ENCODE results near the gene BMP2.

The BMP2 gene

GRCh38 chr20:6739406-6739805, 28.1 kb upstream of the BMP2 start:
- H3K4me1 ChIP-seq (ENCODE audit: control insufficient read depth in 2 of 2, insufficient read depth in 2 of 2, low read length in 2 of 2) = peaks cover 3 to 4% of the 10 kb centered on the region in 2 donors
- H3K9me3 ChIP-seq (ENCODE audit: control insufficient read depth in 2 of 2, low read length in 2 of 2) = no peaks in the 10 kb centered on the region
- H3K27ac ChIP-seq (ENCODE audit: low read depth in 2 of 2, low read length in 2 of 2) = no peak overlapping the region
- no peaks in the 10 kb centered on the region for H3K27me3 ChIP-seq (ENCODE audit: control insufficient read depth in 2 of 2, insufficient read depth in 2 of 2, low read length in 2 of 2)
- no peak overlapping the region for H3K4me3 ChIP-seq (ENCODE audit: low read length in 2 of 2)
- no peaks in the 10 kb centered on the region for H3K36me3 ChIP-seq (ENCODE audit: control insufficient read depth in 2 of 2, insufficient read depth in 2 of 2, low read length in 2 of 2)
- H3K9ac ChIP-seq (ENCODE audit: low read depth in 1 of 2, low read length in 2 of 2) = no peak overlapping the region

GRCh38 chr20:6740096-6740495, 27.4 kb upstream of the BMP2 start:
- Histone ChIP-seq H3K9ac (ENCODE audit: low read depth in 1 of 2, low read length in 2 of 2) (no peak overlapping the region), H3K27ac (ENCODE audit: low read depth in 2 of 2, low read length in 2 of 2) (no peak overlapping the region), H3K9me3 (ENCODE audit: control insufficient read depth in 2 of 2, low read length in 2 of 2) (no peaks in the 10 kb centered on the region), H3K4me3 (ENCODE audit: low read length in 2 of 2) (no peak overlapping the region), H3K27me3 (ENCODE audit: control insufficient read depth in 2 of 2, insufficient read depth in 2 of 2, low read length in 2 of 2) (no peaks in the 10 kb centered on the region), H3K36me3 (ENCODE audit: control insufficient read depth in 2 of 2, insufficient read depth in 2 of 2, low read length in 2 of 2) (no peaks in the 10 kb centered on the region), H3K4me1 (ENCODE audit: control insufficient read depth in 2 of 2, insufficient read depth in 2 of 2, low read length in 2 of 2) (peaks cover 3 to 4% of the 10 kb centered on the region in 2 donors)

GRCh38 chr20:6744180-6744579, 23.3 kb upstream of the BMP2 start:
- Histone ChIP-seq H3K4me3 (ENCODE audit: low read length in 2 of 2) (no peak overlapping the region), H3K36me3 (ENCODE audit: control insufficient read depth in 2 of 2, insufficient read depth in 2 of 2, low read length in 2 of 2) (no peaks in the 10 kb centered on the region), H3K9me3 (ENCODE audit: control insufficient read depth in 2 of 2, low read length in 2 of 2) (peaks cover 0 to 2% of the 10 kb centered on the region in 2 donors), H3K27ac (ENCODE audit: low read depth in 2 of 2, low read length in 2 of 2) (no peak overlapping the region), H3K27me3 (ENCODE audit: control insufficient read depth in 2 of 2, insufficient read depth in 2 of 2, low read length in 2 of 2) (no peaks in the 10 kb centered on the region), H3K4me1 (ENCODE audit: control insufficient read depth in 2 of 2, insufficient read depth in 2 of 2, low read length in 2 of 2) (no peaks in the 10 kb centered on the region), H3K9ac (ENCODE audit: low read depth in 1 of 2, low read length in 2 of 2) (no peak overlapping the region)

GRCh38 chr20:6744805-6745204, 22.7 kb upstream of the BMP2 start:
- no peaks in the 10 kb centered on the region for H3K27me3 ChIP-seq (ENCODE audit: control insufficient read depth in 2 of 2, insufficient read depth in 2 of 2, low read length in 2 of 2)
- H3K9ac ChIP-seq (ENCODE audit: low read depth in 1 of 2, low read length in 2 of 2) = no peak overlapping the region

GRCh38 chr20:6746901-6747609, 20.4 kb upstream of the BMP2 start:
- no peaks in the 10 kb centered on the region for H3K27me3 ChIP-seq (ENCODE audit: control insufficient read depth in 2 of 2, insufficient read depth in 2 of 2, low read length in 2 of 2)
- H3K4me1 ChIP-seq (ENCODE audit: control insufficient read depth in 2 of 2, insufficient read depth in 2 of 2, low read length in 2 of 2) = no peaks in the 10 kb centered on the region
- H3K9me3 ChIP-seq (ENCODE audit: control insufficient read depth in 2 of 2, low read length in 2 of 2) = peaks cover 0 to 2% of the 10 kb centered on the region in 2 donors
- H3K9ac ChIP-seq (ENCODE audit: low read depth in 1 of 2, low read length in 2 of 2) = no peak overlapping the region
- H3K36me3 ChIP-seq (ENCODE audit: control insufficient read depth in 2 of 2, insufficient read depth in 2 of 2, low read length in 2 of 2) = no peaks in the 10 kb centered on the region
- no peak overlapping the region for H3K4me3 ChIP-seq (ENCODE audit: low read length in 2 of 2)
- H3K27ac ChIP-seq (ENCODE audit: low read depth in 2 of 2, low read length in 2 of 2) = no peak overlapping the region

More at GRCh38 chr20:6744805-6745204, 22.7 kb upstream of the BMP2 start:
- Histone ChIP-seq H3K27ac (ENCODE audit: low read depth in 2 of 2, low read length in 2 of 2) (no peak overlapping the region), H3K9me3 (ENCODE audit: control insufficient read depth in 2 of 2, low read length in 2 of 2) (peaks cover 0 to 2% of the 10 kb centered on the region in 2 donors), H3K4me1 (ENCODE audit: control insufficient read depth in 2 of 2, insufficient read depth in 2 of 2, low read length in 2 of 2) (no peaks in the 10 kb centered on the region), H3K4me3 (ENCODE audit: low read length in 2 of 2) (no peak overlapping the region), H3K36me3 (ENCODE audit: control insufficient read depth in 2 of 2, insufficient read depth in 2 of 2, low read length in 2 of 2) (no peaks in the 10 kb centered on the region)

GRCh38 chr20:6750438-6750837, 17.0 kb upstream of the BMP2 start:
- Histone ChIP-seq H3K4me3 (ENCODE audit: low read length in 2 of 2) (no peak overlapping the region), H3K36me3 (ENCODE audit: control insufficient read depth in 2 of 2, insufficient read depth in 2 of 2, low read length in 2 of 2) (no peaks in the 10 kb centered on the region), H3K9ac (ENCODE audit: low read depth in 1 of 2, low read length in 2 of 2) (no peak overlapping the region), H3K9me3 (ENCODE audit: control insufficient read depth in 2 of 2, low read length in 2 of 2) (peaks cover 0 to 2% of the 10 kb centered on the region in 2 donors), H3K27me3 (ENCODE audit: control insufficient read depth in 2 of 2, insufficient read depth in 2 of 2, low read length in 2 of 2) (no peaks in the 10 kb centered on the region), H3K4me1 (ENCODE audit: control insufficient read depth in 2 of 2, insufficient read depth in 2 of 2, low read length in 2 of 2) (no peaks in the 10 kb centered on the region), H3K27ac (ENCODE audit: low read depth in 2 of 2, low read length in 2 of 2) (no peak overlapping the region)

- H3K4me3 ChIP-seq (ENCODE audit: low read length in 2 of 2) = no peak overlapping the region
- H3K9ac ChIP-seq (ENCODE audit: low read depth in 1 of 2, low read length in 2 of 2) = no peak overlapping the region
- no peaks in the 10 kb centered on the region for H3K4me1 ChIP-seq (ENCODE audit: control insufficient read depth in 2 of 2, insufficient read depth in 2 of 2, low read length in 2 of 2)
Observed at GRCh38 chr20:6756693-6757595, 10.5 kb upstream of the BMP2 start.

GRCh38 chr20:6764619-6765018, 2.9 kb upstream of the BMP2 start:
- Histone ChIP-seq H3K9me3 (ENCODE audit: control insufficient read depth in 2 of 2, low read length in 2 of 2) (no peaks in the 10 kb centered on the region), H3K9ac (ENCODE audit: low read depth in 1 of 2, low read length in 2 of 2) (no peak overlapping the region), H3K36me3 (ENCODE audit: control insufficient read depth in 2 of 2, insufficient read depth in 2 of 2, low read length in 2 of 2) (no peaks in the 10 kb centered on the region), H3K27me3 (ENCODE audit: control insufficient read depth in 2 of 2, insufficient read depth in 2 of 2, low read length in 2 of 2) (peaks cover 0 to 2% of the 10 kb centered on the region in 2 donors), H3K4me1 (ENCODE audit: control insufficient read depth in 2 of 2, insufficient read depth in 2 of 2, low read length in 2 of 2) (peaks cover 7 to 9% of the 10 kb centered on the region in 2 donors), H3K4me3 (ENCODE audit: low read length in 2 of 2) (no peak overlapping the region), H3K27ac (ENCODE audit: low read depth in 2 of 2, low read length in 2 of 2) (no peak overlapping the region)

More at GRCh38 chr20:6756693-6757595, 10.5 kb upstream of the BMP2 start:
- H3K36me3 ChIP-seq (ENCODE audit: control insufficient read depth in 2 of 2, insufficient read depth in 2 of 2, low read length in 2 of 2) = no peaks in the 10 kb centered on the region
- H3K27me3 ChIP-seq (ENCODE audit: control insufficient read depth in 2 of 2, insufficient read depth in 2 of 2, low read length in 2 of 2) = no peaks in the 10 kb centered on the region
- peaks cover 0 to 2% of the 10 kb centered on the region in 2 donors for H3K9me3 ChIP-seq (ENCODE audit: control insufficient read depth in 2 of 2, low read length in 2 of 2)
- no peak overlapping the region for H3K27ac ChIP-seq (ENCODE audit: low read depth in 2 of 2, low read length in 2 of 2)

- no peaks in the 10 kb centered on the region for H3K9me3 ChIP-seq (ENCODE audit: control insufficient read depth in 2 of 2, low read length in 2 of 2)
- peak overlapping the region; percentile 20 to 66 for H3K27ac ChIP-seq (ENCODE audit: low read depth in 2 of 2, low read length in 2 of 2)
- H3K36me3 ChIP-seq (ENCODE audit: control insufficient read depth in 2 of 2, insufficient read depth in 2 of 2, low read length in 2 of 2) = no peaks in the 10 kb centered on the region
Observed at GRCh38 chr20:6765469-6766058, 1.9 kb upstream of the BMP2 start.

GRCh38 chr20:6766433-6766832, 1.1 kb upstream of the BMP2 start:
- H3K9me3 ChIP-seq (ENCODE audit: control insufficient read depth in 2 of 2, low read length in 2 of 2) = no peaks in the 10 kb centered on the region
- H3K4me3 ChIP-seq (ENCODE audit: low read length in 2 of 2) = peak overlapping the region in 1 of 2 donors; percentile 69
- H3K9ac ChIP-seq (ENCODE audit: low read depth in 1 of 2, low read length in 2 of 2) = peak overlapping the region in 1 of 2 donors; percentile 39
- H3K27me3 ChIP-seq (ENCODE audit: control insufficient read depth in 2 of 2, insufficient read depth in 2 of 2, low read length in 2 of 2) = peaks cover 0 to 2% of the 10 kb centered on the region in 2 donors
- peak overlapping the region; percentile 66 to 82 for H3K27ac ChIP-seq (ENCODE audit: low read depth in 2 of 2, low read length in 2 of 2)
- peaks cover 0 to under 1% of the 10 kb centered on the region in 2 donors for H3K36me3 ChIP-seq (ENCODE audit: control insufficient read depth in 2 of 2, insufficient read depth in 2 of 2, low read length in 2 of 2)
- peaks cover 10 to 20% of the 10 kb centered on the region in 2 donors for H3K4me1 ChIP-seq (ENCODE audit: control insufficient read depth in 2 of 2, insufficient read depth in 2 of 2, low read length in 2 of 2)

More at GRCh38 chr20:6765469-6766058, 1.9 kb upstream of the BMP2 start:
- Histone ChIP-seq H3K9ac (ENCODE audit: low read depth in 1 of 2, low read length in 2 of 2) (peak overlapping the region in 1 of 2 donors; percentile 39), H3K27me3 (ENCODE audit: control insufficient read depth in 2 of 2, insufficient read depth in 2 of 2, low read length in 2 of 2) (peaks cover 0 to 2% of the 10 kb centered on the region in 2 donors), H3K4me3 (ENCODE audit: low read length in 2 of 2) (no peak overlapping the region), H3K4me1 (ENCODE audit: control insufficient read depth in 2 of 2, insufficient read depth in 2 of 2, low read length in 2 of 2) (peaks cover 9 to 17% of the 10 kb centered on the region in 2 donors)
